Left ventricle myocardium superior (tissue), 1 donor: ENCODE results near the gene HSPG2. TPM values are rescaled to one million over a fixed set of nuclear protein-coding genes. Genes with fewer than 3 reads are reported as not detected.

Experiments
- ATAC-seq: fragments of 200-7000 bp; cut with Tn5 transposase; one replicate; pipeline ENCODE4 v1.9.1; 2020; ENCODE audit warnings: mild to moderate bottlenecking, moderate library complexity
- DNase-seq: peaks from one replicate; pipeline ENCODE4 v3.0.0-alpha.2; 2020
- intact Hi-C: fragments of 100-400 bp; cut with micrococcal nuclease; formaldehyde crosslinking; loops from one replicate; pipeline ENCODE4 v1.11.0; 2022
- total RNA-seq: library from RNA; stranded (reverse); fragmentation: NEBNext Ultra II Directional; extraction: Animal tissue kit (Norgen Biotek cat#: 25700); gene quantifications from one replicate; pipeline ENCODE4 v1.2.1, GENCODE V29; 2021
- donor health status: DM: no; HTN: yes; CAD: no; lungs with severe emphysema.

The HSPG2 gene
- total RNA-seq, 1 donor from 2014 or later = 269 TPM

- ATAC-seq (no peak), DNase-seq (peak; percentile 42)
- intact Hi-C loops = no loop called here
Observed at GRCh38 chr1:21874778-21875547, 62.1 kb downstream of the HSPG2 start.

DNA sequence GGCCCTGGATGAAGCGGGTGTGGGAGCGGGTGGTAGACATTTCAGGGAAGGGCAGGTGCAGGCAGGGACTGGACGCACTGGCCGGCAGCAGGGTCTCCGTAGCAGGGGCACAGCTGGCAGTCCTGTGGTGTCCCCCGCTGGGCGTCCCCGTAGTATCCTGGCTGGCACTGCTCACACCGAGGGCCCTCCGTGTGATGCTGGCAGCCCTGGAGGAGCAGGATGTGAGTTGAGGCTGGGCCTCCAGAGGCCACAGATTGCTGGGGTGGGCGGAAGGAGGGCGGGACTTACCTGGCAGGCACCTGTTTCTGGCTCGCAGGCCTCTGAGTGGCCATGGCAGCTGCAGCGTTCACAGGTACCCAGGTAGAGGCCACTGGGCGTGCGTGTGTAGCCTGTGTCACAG lies 62.8 kb downstream of the HSPG2 start:
- DNase-seq = no peak
- no peak for ATAC-seq
- intact Hi-C loops = no loop called here

- ATAC-seq = no peak
- no peak for DNase-seq
- intact Hi-C loops = no loop called here
Observed at GRCh38 chr1:21873761-21874160, 63.3 kb downstream of the HSPG2 start.

- ATAC-seq (no peak), DNase-seq (no peak)
- intact Hi-C loops = no loop called here
Observed at GRCh38 chr1:21873174-21873573, 63.9 kb downstream of the HSPG2 start.

DNA sequence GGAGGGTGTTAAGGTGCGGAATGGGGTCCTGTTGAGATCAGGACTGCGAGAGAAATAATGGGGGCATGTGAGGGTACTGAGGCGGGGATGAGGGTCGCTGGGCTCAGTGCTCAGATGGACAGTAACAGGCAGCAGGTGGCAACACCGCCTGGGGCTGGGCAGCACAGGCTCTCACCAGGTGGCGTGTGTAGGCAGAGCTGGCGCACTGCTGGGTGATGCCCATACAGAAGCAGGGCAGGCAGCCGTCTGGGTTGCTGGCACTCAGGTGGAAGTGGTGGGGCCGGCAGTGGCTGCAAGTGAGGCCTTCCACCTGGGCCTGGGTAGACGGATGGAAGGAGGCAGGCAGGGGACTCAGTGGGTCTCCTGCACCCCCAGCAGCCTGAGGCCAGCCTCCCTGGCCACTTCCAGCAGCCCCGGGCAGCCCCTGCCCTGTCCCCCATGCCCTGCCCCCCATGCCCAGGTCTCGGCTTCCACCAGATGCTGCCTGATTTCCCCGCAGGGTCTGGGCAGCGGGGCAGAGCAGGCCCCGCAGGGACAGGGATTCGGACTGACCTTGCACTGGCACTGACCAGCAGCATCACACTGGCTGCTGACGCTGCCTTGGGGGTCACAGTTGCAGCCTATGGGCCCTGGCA lies 64.5 kb downstream of the HSPG2 start:
- intact Hi-C loops = no loop called here
- no peak for ATAC-seq
- DNase-seq = no peak

DNA sequence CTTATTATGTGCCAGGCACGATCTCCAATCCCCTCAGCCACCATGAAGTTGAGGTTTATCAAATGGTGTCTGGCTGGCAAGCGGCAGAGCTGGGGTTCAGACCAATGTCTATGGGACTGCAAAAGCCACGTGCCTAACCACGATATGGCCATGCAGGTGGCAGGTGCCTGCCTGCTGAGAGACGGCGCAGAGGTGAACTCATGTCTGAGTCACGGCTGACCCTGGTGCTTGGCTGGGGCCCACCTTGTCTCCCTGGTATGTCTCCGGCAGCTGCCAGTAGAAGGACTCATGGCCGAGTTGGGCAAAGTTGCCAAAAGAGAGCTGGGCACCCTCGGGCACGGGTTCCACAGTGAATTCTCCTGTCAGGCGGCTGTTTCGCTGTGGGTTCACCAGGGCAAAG lies 65.2 kb downstream of the HSPG2 start:
- intact Hi-C loops = no loop called here
- no peak for ATAC-seq
- peak; percentile 33 for DNase-seq

DNA sequence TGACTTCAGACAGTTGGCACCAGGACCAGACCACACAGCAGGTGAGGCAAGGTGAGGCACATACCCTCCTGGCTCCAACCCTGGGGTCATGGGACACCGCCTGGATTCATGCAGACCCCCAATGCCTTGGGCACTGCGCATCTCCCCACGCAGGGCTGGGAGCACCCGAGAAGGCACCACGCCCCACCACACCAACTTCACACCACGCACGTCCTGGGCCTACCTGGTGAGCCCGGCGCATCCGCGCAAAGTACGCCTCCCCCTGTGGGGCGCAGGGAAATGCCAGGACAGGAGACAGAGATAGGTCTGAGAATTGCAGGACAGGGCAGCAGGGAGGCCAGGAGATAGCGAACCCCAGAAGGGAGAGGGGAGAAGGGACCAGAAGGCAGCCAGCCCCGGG lies 66.5 kb downstream of the HSPG2 start:
- DNase-seq (peak; percentile 27), ATAC-seq (no peak)
- intact Hi-C loops = no loop called here

- intact Hi-C loops = no loop called here
- ATAC-seq (peak; percentile 85), DNase-seq (peak; percentile 84)
Observed at GRCh38 chr1:21869620-21870121, 67.4 kb downstream of the HSPG2 start.

- intact Hi-C loops = no loop called here
- DNase-seq = no peak
- ATAC-seq = no peak
Observed at GRCh38 chr1:21868941-21869454, 68.1 kb downstream of the HSPG2 start.

GRCh38 chr1:21868482-21868881 lies 68.6 kb downstream of the HSPG2 start:
- DNase-seq (no peak), ATAC-seq (no peak)
- intact Hi-C loops = no loop called here

DNA sequence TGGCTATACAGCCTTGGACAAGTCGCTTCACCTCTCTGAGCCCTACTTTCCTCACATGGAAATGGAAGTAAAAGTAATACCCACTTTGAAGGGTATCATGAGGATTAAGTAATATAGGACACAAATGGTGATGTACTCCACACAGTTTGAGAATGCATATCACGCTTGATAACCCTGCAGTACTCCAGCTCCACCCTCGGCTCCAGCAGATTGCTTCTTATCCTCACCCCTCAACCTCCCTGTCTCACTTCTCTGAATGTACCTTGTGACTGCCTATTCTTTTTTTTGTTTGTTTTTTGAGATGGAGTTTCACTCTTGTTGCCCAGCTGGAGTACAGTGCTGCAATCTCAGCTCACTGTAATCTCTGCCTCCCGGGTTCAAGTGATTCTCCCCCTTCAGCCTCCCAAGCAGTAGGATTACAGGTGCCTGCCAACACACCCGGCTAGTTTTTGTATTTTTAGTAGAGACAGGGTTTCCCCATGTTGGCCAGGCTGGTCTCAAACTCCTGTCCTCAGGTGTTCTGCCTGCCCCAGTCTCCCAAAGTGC lies 69.6 kb downstream of the HSPG2 start:
- intact Hi-C loops = no loop called here
- ATAC-seq = no peak
- DNase-seq = no peak

- ATAC-seq = no peak
- intact Hi-C loops = no loop called here
- DNase-seq = no peak
Observed at GRCh38 chr1:21866707-21867043, 70.4 kb downstream of the HSPG2 start.

DNA sequence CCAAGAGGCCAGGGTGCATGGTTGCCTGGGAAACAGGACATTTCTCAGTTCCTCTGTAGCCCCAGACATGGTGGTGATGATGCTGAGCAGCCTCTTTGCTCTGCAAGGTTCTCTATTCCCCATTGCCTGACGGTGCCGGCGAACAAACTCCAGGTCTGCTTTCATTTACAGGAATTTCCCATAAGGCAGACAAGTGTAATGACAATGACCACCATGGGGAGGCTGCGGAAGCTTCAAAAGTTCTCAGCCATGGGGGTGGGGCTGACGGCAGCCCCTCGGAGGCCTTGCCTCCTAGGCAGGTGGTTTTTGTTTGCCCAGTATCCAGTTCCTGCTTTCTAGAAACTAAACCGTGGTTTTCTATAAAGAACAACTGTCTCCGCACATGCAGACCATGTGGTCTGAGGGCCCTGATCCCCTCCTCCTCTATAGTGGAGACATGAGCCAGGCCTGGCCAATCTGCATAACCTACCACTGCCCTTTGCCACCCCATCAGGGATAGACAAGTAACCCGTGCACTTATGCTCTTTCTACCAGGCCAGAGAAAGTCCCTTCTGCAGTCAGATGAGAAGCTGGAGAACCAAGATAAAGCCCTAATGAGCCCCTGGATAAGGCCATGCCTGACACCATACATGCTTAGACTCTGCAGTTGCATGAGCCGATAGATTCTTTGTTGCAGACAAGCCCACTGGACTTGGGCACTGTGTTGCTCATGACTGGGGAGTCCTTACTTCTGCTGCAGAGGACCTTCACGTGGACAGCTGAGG lies 71.0 kb downstream of the HSPG2 start:
- ATAC-seq = no peak
- intact Hi-C loops = no loop called here
- DNase-seq = no peak

DNA sequence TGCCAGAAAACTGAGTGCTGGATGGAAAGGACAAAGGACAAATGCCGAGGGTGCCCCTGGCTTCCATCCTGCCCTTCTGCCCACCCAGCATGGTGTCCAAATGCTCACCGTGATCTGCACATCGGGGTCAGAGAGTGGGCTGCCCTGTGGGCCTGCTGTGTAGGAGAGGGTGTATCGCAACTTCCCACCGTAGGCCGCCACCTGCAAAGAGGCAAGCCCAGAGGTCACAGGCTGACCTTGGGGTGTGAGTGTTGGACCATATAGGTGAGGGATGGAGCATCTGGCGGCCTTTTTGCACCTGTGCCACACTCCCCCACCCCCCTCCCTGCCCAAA lies 71.5 kb downstream of the HSPG2 start:
- DNase-seq = no peak
- ATAC-seq = no peak
- intact Hi-C loops = no loop called here

- no peak for DNase-seq
- ATAC-seq = no peak
- intact Hi-C loops = no loop called here
Observed at GRCh38 chr1:21864730-21865129, 72.4 kb downstream of the HSPG2 start.

DNA sequence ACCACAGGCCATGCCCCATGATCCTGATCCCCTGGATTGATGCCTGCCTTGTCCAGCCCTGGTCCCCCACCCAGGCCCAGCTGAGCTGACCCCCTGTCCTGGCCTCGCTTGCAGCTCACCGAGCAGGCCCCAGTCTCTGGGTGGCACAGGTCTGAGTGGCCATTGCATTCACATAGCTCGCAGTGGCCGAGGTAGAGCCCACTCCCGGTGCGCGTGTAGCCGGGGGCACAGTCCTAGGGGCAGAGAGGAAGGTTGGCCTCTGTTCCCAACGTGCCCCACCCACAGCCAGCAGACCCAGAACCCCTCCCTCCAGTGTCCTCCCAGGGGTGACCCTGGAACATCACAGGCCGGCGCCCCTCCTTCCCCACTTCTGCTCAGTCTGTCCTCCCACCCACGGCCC lies 73.1 kb downstream of the HSPG2 start:
- peak; percentile 12 for ATAC-seq
- DNase-seq = no peak
- intact Hi-C loops = no loop called here

DNA sequence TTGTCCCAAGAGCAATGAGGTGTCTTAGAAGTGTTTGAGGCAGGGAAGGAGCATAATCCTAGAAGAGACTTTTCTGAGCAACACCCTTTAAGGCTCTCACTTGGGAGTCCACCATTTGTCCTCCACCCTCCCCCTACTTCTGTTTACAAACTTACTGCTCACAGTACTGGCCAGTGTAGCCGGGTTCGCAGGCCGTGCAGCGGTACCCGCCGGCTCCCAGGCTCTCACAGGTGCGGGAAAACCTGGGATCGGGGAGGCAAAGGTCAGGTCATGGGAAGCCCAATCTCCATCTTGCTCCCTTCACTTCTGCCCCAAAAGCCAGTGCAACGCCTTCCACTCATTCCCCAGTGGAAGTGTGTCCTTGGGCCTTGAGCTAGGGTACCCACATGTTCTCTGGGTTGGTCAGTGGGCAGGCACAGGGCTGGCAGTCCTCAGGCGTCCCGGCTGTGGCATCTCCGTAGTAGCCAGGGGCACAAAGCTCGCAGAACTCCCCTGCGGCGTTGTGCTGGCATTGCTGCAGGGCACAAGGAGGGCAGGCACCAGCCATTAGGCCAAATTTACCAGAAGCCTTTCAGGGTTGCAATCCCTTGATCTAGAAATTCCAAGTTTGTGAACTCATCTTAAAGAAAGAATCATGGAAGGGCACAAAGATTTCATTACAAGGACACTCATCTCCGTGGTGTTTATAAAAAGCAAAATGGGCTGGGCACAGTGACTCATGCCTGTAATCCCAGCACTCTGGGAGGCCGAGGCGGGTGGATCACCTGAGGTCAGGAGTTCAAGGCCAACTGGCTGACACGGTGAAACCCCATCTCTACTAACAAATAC lies 75.3 kb downstream of the HSPG2 start:
- intact Hi-C loops = no loop called here
- no peak for DNase-seq
- no peak for ATAC-seq

- ATAC-seq = no peak
- intact Hi-C loops = no loop called here
- no peak for DNase-seq
Observed at GRCh38 chr1:21860971-21861370, 76.1 kb downstream of the HSPG2 start.

GRCh38 chr1:21859669-21860179 lies 77.4 kb downstream of the HSPG2 start:
- ATAC-seq (no peak), DNase-seq (no peak)
- intact Hi-C loops = no loop called here
